K562 (cell line): ENCODE results near the gene BTG2. TPM values are rescaled to one million over a fixed set of nuclear protein-coding genes. Genes with fewer than 3 reads are reported as not detected.
A peak's percentile ranks its signal among the peaks of the same experiment; 100 is the strongest.

Experiments used
- ETV6 ChIP-seq, 3 experiments: fragments of 150-350 bp in 1 of 3; sonication (generic) in 1 of 3; formaldehyde crosslinking in 1 of 3; IDR thresholded peaks; 2 replicates each; pipeline versions ENCODE4 v1.6.1 to v1.8.0; 2014 to 2022; ENCODE audit warnings: borderline replicate concordance in 2 of 3, low read depth in 2 of 3, antibody characterized with exemption in 1 of 3, low read length in 1 of 3, mild to moderate bottlenecking in 1 of 3, missing genetic modification reagents in 1 of 3
- FOXA3 ChIP-seq, 2 experiments: fragments of 450-650 bp in 1 of 2; sonication (generic) in 1 of 2; formaldehyde crosslinking; IDR thresholded peaks in 1 of 2; conservative IDR thresholded peaks in 1 of 2; 2 replicates each; pipeline versions ENCODE4 v1.4.0 to v1.8.0; 2020 to 2022; ENCODE audit warnings: mild to moderate bottlenecking in 2 of 2, missing genetic modification reagents in 1 of 2
- TOE1 ChIP-seq, 2 experiments: fragments of 450-650 bp in 1 of 2; sonication (generic) in 1 of 2; formaldehyde crosslinking in 1 of 2; IDR thresholded peaks; 2 replicates each; pipeline versions ENCODE4 v1.7.1 to v1.8.0; 2016 to 2022; ENCODE audit warnings: borderline replicate concordance in 2 of 2, mild to moderate bottlenecking in 2 of 2, antibody characterized with exemption in 1 of 2, inconsistent platforms in 1 of 2, low read depth in 1 of 2, missing genetic modification reagents in 1 of 2, moderate library complexity in 1 of 2
- ZKSCAN3 ChIP-seq: fragments of 250-450 bp; sonication (Bioruptor Pico); IDR thresholded peaks from 2 replicates; pipeline ENCODE4 v1.4.0; 2020
- ZNF224 ChIP-seq: sonication (generic); formaldehyde crosslinking; IDR thresholded peaks from 2 replicates; pipeline ENCODE4 v1.8.0; 2022; ENCODE audit warnings: mild to moderate bottlenecking, missing genetic modification reagents
- polyA plus RNA-seq, 8 experiments: library from polyadenylated mRNA; depleted of rRNA in 4 of 8; stranded (reverse) in 5 of 8; unstranded in 3 of 8; fragments of >200 nt; fragmentation: Nextera tagmentation in 2 of 8; fragmentation: Illumina TruSeq in 1 of 8; extraction: Ambion mirVana in 2 of 8; extraction: Trizol in 1 of 8; gene quantifications; 2 replicates each; pipeline versions ENCODE4 v1.2.1 to v1.2.3, GENCODE V29; 2011 to 2014; ENCODE audit warnings: inconsistent platforms in 1 of 8, missing spikeins in 1 of 8
- total RNA-seq, 7 experiments: library from RNA; depleted of rRNA in 6 of 7; stranded (reverse); fragments of >200 nt in 6 of 7; fragmentation: Illumina TruSeq in 2 of 7; extraction: Trizol in 2 of 7; gene quantifications; 2 replicates each; pipeline versions ENCODE4 v1.2.1 to v1.2.3, GENCODE V29; 2011 to 2021; ENCODE audit warnings: low replicate concordance in 1 of 7
- TF ChIP-seq, protein P1 (sequence below), 2 experiments: fragments of 450-650 bp in 1 of 2; sonication (generic) in 1 of 2; formaldehyde crosslinking in 1 of 2; IDR thresholded peaks; 2 replicates each; pipeline versions ENCODE4 v1.7.1 to v1.9.0; 2016 to 2022; ENCODE audit warnings: inconsistent platforms in 1 of 2, mild to moderate bottlenecking in 1 of 2, missing genetic modification reagents in 1 of 2
- TF ChIP-seq, protein P2 (sequence below): sonication (generic); formaldehyde crosslinking; IDR thresholded peaks from 2 replicates; pipeline ENCODE4 v1.8.0; 2022; ENCODE audit warnings: mild to moderate bottlenecking, missing genetic modification reagents
- TF ChIP-seq, protein P3 (sequence below), 2 experiments: fragments of 250-450 bp in 1 of 2; fragments of 450-650 bp in 1 of 2; sonication (Bioruptor Pico) in 1 of 2; IDR thresholded peaks; 2 replicates each; pipeline versions ENCODE4 v1.6.1 to v1.8.0; 2016 to 2021; ENCODE audit warnings: mild to moderate bottlenecking in 2 of 2, moderate library complexity in 2 of 2, missing compliant biosample characterization in 1 of 2, missing genetic modification characterization in 1 of 2
- TF ChIP-seq, protein P4 (sequence below): sonication (generic); formaldehyde crosslinking; IDR thresholded peaks from 2 replicates; pipeline ENCODE4 v1.8.0; 2022; ENCODE audit warnings: mild to moderate bottlenecking, missing genetic modification reagents
- TF ChIP-seq, protein P5 (sequence below): fragments of 450-650 bp; IDR thresholded peaks from 2 replicates; pipeline ENCODE4 v1.6.1; 2016
- TF ChIP-seq, protein P6 (sequence below): IDR thresholded peaks from 2 replicates; pipeline ENCODE4 v1.6.1; 2014; ENCODE audit warnings: antibody characterized with exemption

Gene BTG2
- total and polyA plus RNA-seq, 9 of the 15 experiments (the other 6 are each of a cell fraction or from before 2014, with no cell fraction given): 2.3 to 41.9 (median 8.7) TPM

DNA sequence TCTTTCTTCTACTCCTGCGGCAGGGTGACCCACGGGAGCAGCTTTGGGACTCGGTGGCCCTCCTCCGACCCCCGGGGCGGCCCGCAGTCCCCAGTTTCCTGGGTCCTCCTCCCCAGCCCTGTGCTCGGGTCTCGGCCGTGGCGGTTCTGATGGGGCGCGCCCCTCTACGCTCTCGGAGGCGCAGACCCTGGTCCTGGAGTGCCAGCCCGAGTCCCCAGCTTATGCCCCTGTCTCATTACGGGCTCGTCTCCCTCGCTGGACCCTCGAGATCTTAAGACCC, 430 bp downstream of the BTG2 start (continued):
- TF ChIP-seq, protein P1, sequence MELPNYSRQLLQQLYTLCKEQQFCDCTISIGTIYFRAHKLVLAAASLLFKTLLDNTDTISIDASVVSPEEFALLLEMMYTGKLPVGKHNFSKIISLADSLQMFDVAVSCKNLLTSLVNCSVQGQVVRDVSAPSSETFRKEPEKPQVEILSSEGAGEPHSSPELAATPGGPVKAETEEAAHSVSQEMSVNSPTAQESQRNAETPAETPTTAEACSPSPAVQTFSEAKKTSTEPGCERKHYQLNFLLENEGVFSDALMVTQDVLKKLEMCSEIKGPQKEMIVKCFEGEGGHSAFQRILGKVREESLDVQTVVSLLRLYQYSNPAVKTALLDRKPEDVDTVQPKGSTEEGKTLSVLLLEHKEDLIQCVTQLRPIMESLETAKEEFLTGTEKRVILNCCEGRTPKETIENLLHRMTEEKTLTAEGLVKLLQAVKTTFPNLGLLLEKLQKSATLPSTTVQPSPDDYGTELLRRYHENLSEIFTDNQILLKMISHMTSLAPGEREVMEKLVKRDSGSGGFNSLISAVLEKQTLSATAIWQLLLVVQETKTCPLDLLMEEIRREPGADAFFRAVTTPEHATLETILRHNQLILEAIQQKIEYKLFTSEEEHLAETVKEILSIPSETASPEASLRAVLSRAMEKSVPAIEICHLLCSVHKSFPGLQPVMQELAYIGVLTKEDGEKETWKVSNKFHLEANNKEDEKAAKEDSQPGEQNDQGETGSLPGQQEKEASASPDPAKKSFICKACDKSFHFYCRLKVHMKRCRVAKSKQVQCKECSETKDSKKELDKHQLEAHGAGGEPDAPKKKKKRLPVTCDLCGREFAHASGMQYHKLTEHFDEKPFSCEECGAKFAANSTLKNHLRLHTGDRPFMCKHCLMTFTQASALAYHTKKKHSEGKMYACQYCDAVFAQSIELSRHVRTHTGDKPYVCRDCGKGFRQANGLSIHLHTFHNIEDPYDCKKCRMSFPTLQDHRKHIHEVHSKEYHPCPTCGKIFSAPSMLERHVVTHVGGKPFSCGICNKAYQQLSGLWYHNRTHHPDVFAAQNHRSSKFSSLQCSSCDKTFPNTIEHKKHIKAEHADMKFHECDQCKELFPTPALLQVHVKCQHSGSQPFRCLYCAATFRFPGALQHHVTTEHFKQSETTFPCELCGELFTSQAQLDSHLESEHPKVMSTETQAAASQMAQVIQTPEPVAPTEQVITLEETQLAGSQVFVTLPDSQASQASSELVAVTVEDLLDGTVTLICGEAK (IDR thresholded peaks at IDR 0.05): peak; percentile 47
- TF ChIP-seq, protein P1 (CRISPR knock-in tag; IDR thresholded peaks at IDR 0.05): no peak
- TF ChIP-seq, protein P2, sequence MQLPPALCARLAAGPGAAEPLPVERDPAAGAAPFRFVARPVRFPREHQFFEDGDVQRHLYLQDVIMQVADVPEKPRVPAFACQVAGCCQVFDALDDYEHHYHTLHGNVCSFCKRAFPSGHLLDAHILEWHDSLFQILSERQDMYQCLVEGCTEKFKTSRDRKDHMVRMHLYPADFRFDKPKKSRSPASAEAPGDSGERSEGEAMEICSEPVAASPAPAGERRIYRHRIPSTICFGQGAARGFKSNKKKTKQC: 0 out of 2 replicates have a peak, but pooled peaks have one; percentile 6
- TF ChIP-seq FOXA3 (CRISPR knock-in tag; conservative IDR thresholded peaks at IDR 0.05 in 1 of 2, IDR thresholded peaks at IDR 0.05 in 1 of 2) (0 out of 4 replicates have a peak, but pooled peaks of 1 of the 2 experiments have one; percentile 6), ZNF224 (CRISPR knock-in tag) (peak; percentile 3; the same call in 1 of the 2 replicates), ETV6 (IDR thresholded peaks at IDR 0.05; ENCODE audit: borderline replicate concordance in 1 of 2, low read depth in 2 of 2, low read length in 1 of 2) (no peak), ETV6 (CRISPR knock-in tag; IDR thresholded peaks at IDR 0.05; ENCODE audit: borderline replicate concordance) (0 out of 2 replicates have a peak, but pooled peaks have one; percentile 36), TOE1 (IDR thresholded peaks at IDR 0.05; ENCODE audit: borderline replicate concordance) (no peak), TOE1 (CRISPR knock-in tag; IDR thresholded peaks at IDR 0.05; ENCODE audit: borderline replicate concordance, low read depth) (peak; percentile 92; the same call in 1 of the 2 replicates), ZKSCAN3 (no peak)
- TF ChIP-seq, protein P3, sequence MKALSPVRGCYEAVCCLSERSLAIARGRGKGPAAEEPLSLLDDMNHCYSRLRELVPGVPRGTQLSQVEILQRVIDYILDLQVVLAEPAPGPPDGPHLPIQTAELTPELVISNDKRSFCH (CRISPR knock-in tag; IDR thresholded peaks at IDR 0.05): no peak
- TF ChIP-seq, protein P3 (tag; IDR thresholded peaks at IDR 0.05): 0 out of 2 replicates have a peak, but pooled peaks have one; percentile 47
- TF ChIP-seq, protein P4, sequence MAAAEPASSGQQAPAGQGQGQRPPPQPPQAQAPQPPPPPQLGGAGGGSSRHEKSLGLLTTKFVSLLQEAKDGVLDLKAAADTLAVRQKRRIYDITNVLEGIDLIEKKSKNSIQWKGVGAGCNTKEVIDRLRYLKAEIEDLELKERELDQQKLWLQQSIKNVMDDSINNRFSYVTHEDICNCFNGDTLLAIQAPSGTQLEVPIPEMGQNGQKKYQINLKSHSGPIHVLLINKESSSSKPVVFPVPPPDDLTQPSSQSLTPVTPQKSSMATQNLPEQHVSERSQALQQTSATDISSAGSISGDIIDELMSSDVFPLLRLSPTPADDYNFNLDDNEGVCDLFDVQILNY (CRISPR knock-in tag): peak; percentile 90; the same call in 1 of the 2 replicates
- TF ChIP-seq, protein P5, sequence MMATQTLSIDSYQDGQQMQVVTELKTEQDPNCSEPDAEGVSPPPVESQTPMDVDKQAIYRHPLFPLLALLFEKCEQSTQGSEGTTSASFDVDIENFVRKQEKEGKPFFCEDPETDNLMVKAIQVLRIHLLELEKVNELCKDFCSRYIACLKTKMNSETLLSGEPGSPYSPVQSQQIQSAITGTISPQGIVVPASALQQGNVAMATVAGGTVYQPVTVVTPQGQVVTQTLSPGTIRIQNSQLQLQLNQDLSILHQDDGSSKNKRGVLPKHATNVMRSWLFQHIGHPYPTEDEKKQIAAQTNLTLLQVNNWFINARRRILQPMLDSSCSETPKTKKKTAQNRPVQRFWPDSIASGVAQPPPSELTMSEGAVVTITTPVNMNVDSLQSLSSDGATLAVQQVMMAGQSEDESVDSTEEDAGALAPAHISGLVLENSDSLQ: no peak
- TF ChIP-seq, protein P6, sequence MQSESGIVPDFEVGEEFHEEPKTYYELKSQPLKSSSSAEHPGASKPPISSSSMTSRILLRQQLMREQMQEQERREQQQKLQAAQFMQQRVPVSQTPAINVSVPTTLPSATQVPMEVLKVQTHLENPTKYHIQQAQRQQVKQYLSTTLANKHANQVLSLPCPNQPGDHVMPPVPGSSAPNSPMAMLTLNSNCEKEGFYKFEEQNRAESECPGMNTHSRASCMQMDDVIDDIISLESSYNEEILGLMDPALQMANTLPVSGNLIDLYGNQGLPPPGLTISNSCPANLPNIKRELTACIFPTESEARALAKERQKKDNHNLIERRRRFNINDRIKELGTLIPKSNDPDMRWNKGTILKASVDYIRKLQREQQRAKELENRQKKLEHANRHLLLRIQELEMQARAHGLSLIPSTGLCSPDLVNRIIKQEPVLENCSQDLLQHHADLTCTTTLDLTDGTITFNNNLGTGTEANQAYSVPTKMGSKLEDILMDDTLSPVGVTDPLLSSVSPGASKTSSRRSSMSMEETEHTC: no peak
